OCI-LY7 (cell line): ENCODE measurements around the gene TM2D3.

Source experiments
- EZH2phosphoT487 ChIP-seq: fragments of 200-600 bp; sonication (generic); IDR thresholded peaks from 2 replicates; pipeline ENCODE4 v1.6.1; 2018; ENCODE audit warnings: low read depth, borderline replicate concordance, mild to moderate bottlenecking, mixed run types, antibody characterized with exemption, low read length, moderate library complexity, mixed read lengths
- TF ChIP-seq, protein P1 (sequence below): fragments of 200-600 bp; sonication (generic); conservative IDR thresholded peaks from 2 replicates; pipeline ENCODE4 v1.5.1; 2014; ENCODE audit warnings: mild to moderate bottlenecking, antibody characterized with exemption, low read length, moderate library complexity, mixed read lengths

DNA sequence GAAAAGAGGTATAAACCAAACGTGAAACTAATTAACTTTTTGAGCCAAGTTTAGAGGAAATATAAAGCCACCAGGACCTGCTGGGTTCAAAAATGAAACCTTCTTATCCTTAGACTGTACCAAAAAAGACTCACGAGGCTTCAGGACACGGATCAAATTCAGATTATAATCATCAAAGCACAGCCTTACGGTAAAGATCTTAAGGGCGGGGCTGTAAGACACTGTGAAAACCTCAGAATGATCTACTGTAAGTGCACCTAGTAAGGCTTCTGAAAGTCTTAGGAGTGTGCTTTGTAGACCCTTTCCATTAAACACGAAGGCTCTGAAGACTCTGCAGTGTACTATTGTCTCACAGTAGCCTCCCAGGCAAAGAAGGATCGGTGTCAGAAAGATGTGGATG lies 45.3 kb upstream of the TM2D3 start:
- TF ChIP-seq, protein P1, sequence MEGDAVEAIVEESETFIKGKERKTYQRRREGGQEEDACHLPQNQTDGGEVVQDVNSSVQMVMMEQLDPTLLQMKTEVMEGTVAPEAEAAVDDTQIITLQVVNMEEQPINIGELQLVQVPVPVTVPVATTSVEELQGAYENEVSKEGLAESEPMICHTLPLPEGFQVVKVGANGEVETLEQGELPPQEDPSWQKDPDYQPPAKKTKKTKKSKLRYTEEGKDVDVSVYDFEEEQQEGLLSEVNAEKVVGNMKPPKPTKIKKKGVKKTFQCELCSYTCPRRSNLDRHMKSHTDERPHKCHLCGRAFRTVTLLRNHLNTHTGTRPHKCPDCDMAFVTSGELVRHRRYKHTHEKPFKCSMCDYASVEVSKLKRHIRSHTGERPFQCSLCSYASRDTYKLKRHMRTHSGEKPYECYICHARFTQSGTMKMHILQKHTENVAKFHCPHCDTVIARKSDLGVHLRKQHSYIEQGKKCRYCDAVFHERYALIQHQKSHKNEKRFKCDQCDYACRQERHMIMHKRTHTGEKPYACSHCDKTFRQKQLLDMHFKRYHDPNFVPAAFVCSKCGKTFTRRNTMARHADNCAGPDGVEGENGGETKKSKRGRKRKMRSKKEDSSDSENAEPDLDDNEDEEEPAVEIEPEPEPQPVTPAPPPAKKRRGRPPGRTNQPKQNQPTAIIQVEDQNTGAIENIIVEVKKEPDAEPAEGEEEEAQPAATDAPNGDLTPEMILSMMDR, result no peak
- no peak for TF ChIP-seq EZH2phosphoT487
